Measurements from ENCODE around the gene IQSEC2. TPM values are rescaled to one million over a fixed set of nuclear protein-coding genes. Genes with fewer than 3 reads are reported as not detected.

The IQSEC2 gene
- polyA plus RNA-seq, 3 donors, result 6.5 to 31.2 (median 6.9) TPM

GRCh38 chrX:53316111-53316859 lies 34.9 kb upstream of the IQSEC2 start:
- H4K20me1 ChIP-seq (ENCODE audit: insufficient read depth, low read length), result peaks cover 23% of the 10 kb centered on the region
- TF ChIP-seq CTCF (IDR thresholded peaks at IDR 0.05), result no peak
- no peaks in the 10 kb centered on the region for H3K36me3 ChIP-seq (replicated peaks in 1 of 2; ENCODE audit: control insufficient read depth in 1 of 2, insufficient read depth in 2 of 2, low read length in 2 of 2)
- no peak overlapping the region for H3K27ac ChIP-seq (ENCODE audit: low read depth in 1 of 2, low read length in 2 of 2)
- no peak overlapping the region for H3K9ac ChIP-seq (ENCODE audit: insufficient read depth, low read length, poor library complexity, severe bottlenecking)
- peaks cover 0 to 7% (median 0%) of the 10 kb centered on the region in 7 donors for H3K9me3 Mint-ChIP-seq
- H3K27me3 ChIP-seq (ENCODE audit: control insufficient read depth in 2 of 2, insufficient read depth in 2 of 2, low read length in 2 of 2), result peaks cover 0 to 10% of the 10 kb centered on the region in 2 donors
- H3K9me3 ChIP-seq (replicated peaks in 1 of 2; ENCODE audit: control insufficient read depth in 1 of 2, insufficient read depth in 1 of 2, low read length in 2 of 2), result no peaks in the 10 kb centered on the region
- no peak for DNase-seq
- no peak overlapping the region for H2AFZ ChIP-seq (ENCODE audit: insufficient read depth, low read depth, low read length, poor library complexity, severe bottlenecking)
- intact Hi-C loops (cut with micrococcal nuclease), result loop anchor here (5.0 to 10.0 kb wide), 2 partner anchors 59 to 126 kb away; no protein-coding TSS in a partner anchor
- H3K4me3 ChIP-seq (replicated peaks in 1 of 3; ENCODE audit: low read depth in 2 of 3, low read length in 3 of 3), result no peak overlapping the region
- H3K79me2 ChIP-seq (ENCODE audit: insufficient read depth, low read length), result no peaks in the 10 kb centered on the region
- no peak overlapping the region for H3K4me3 Mint-ChIP-seq
- 98% methylated on average over 5 of the region's 15 CpGs for WGBS (ENCODE audit: insufficient coverage)
- H3K4me1 Mint-ChIP-seq, result peaks cover 45% of the 10 kb centered on the region
- no peak overlapping the region for H3K4me2 ChIP-seq (replicated peaks; ENCODE audit: extremely low read depth, low read length, poor library complexity, severe bottlenecking)
- peaks cover 0 to 13% of the 10 kb centered on the region in 2 donors for H3K36me3 Mint-ChIP-seq
- H3K4me1 ChIP-seq (ENCODE audit: control insufficient read depth in 1 of 2, insufficient read depth in 2 of 2, low read length in 2 of 2), result peaks cover 30 to 60% of the 10 kb centered on the region in 2 donors
- no peak overlapping the region for H3K27ac Mint-ChIP-seq
- H3K27me3 Mint-ChIP-seq (ENCODE audit: low read depth in 3 of 3), result peaks cover 12 to 56% (median 14%) of the 10 kb centered on the region in 3 donors

DNA sequence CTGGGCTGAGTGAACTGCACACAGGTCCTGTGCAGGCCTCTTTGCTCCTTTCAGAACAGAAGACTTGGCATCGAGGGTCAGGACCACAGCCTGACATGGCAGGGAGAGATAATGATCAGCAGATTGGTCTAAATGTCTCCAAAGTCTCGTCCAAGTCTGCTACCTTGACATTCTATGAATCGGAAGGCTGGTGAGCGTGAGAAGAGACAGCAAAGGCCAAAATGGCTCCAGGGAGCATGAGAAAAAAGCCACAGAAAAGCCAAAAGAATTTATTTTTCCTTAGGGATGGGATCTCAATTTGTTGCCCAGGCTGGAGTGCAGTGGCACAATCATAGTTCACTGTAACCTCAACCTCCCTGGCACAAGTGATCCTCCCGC lies 32.3 kb upstream of the IQSEC2 start:
- intact Hi-C loops (cut with micrococcal nuclease), result loop anchor here in 1 of 2 donors (2.0 to 10.0 kb wide), 2 partner anchors 61 to 133 kb away; no protein-coding TSS in a partner anchor
- no peak overlapping the region for H3K9ac ChIP-seq (ENCODE audit: insufficient read depth, low read length, poor library complexity, severe bottlenecking)
- no peak for TF ChIP-seq CTCF (IDR thresholded peaks at IDR 0.05)
- no peaks in the 10 kb centered on the region for H3K9me3 ChIP-seq (replicated peaks in 1 of 2; ENCODE audit: control insufficient read depth in 1 of 2, insufficient read depth in 1 of 2, low read length in 2 of 2)
- H3K4me3 ChIP-seq (replicated peaks in 1 of 3; ENCODE audit: low read depth in 2 of 3, low read length in 3 of 3), result peak overlapping the region in 1 of 3 experiments; percentile 66
- no CpG with 5 or more reads among the region's 5 CpGs for WGBS (ENCODE audit: insufficient coverage)
- H3K4me1 Mint-ChIP-seq, result peaks cover 30% of the 10 kb centered on the region
- no peaks in the 10 kb centered on the region for H3K36me3 ChIP-seq (replicated peaks in 1 of 2; ENCODE audit: control insufficient read depth in 1 of 2, insufficient read depth in 2 of 2, low read length in 2 of 2)
- peak overlapping the region; percentile 82 to 97 (median 94) for H3K27ac Mint-ChIP-seq
- H3K27me3 ChIP-seq (ENCODE audit: control insufficient read depth in 2 of 2, insufficient read depth in 2 of 2, low read length in 2 of 2), result no peaks in the 10 kb centered on the region
- peaks cover 0 to 8% of the 10 kb centered on the region in 2 donors for H3K36me3 Mint-ChIP-seq
- no peaks in the 10 kb centered on the region for H3K79me2 ChIP-seq (ENCODE audit: insufficient read depth, low read length)
- DNase-seq, result no peak
- H3K4me1 ChIP-seq (ENCODE audit: control insufficient read depth in 1 of 2, insufficient read depth in 2 of 2, low read length in 2 of 2), result peaks cover 24 to 38% of the 10 kb centered on the region in 2 donors
- peak overlapping the region; percentile 42 to 72 for H3K27ac ChIP-seq (ENCODE audit: low read depth in 1 of 2, low read length in 2 of 2)
- H3K27me3 Mint-ChIP-seq (ENCODE audit: low read depth in 3 of 3), result peaks cover 0 to 43% (median 5%) of the 10 kb centered on the region in 3 donors
- H2AFZ ChIP-seq (ENCODE audit: insufficient read depth, low read depth, low read length, poor library complexity, severe bottlenecking), result peak overlapping the region; percentile 31
- H3K4me2 ChIP-seq (replicated peaks; ENCODE audit: extremely low read depth, low read length, poor library complexity, severe bottlenecking), result peak overlapping the region; percentile 75
- peaks cover 27% of the 10 kb centered on the region for H4K20me1 ChIP-seq (ENCODE audit: insufficient read depth, low read length)
- no peaks in the 10 kb centered on the region for H3K9me3 Mint-ChIP-seq
- H3K4me3 Mint-ChIP-seq, result peak overlapping the region in 1 of 2 donors; percentile 30

All from CD14-positive monocyte (primary cell).